ENCODE results near the gene WDTC1. TPM values are rescaled to one million over a fixed set of nuclear protein-coding genes. Genes with fewer than 3 reads are reported as not detected.

WDTC1 gene
- total RNA-seq, 2 donors from 2014 or later, result 20.4 to 29.7 TPM

GRCh38 chr1:27327964-27328363 is 93.5 kb downstream of the WDTC1 start:
- H3K27me3 Mint-ChIP-seq, result no peaks in the 10 kb centered on the region
- H3K9me3 Mint-ChIP-seq, result no peaks in the 10 kb centered on the region
- peaks cover 22% of the 10 kb centered on the region for H3K4me1 Mint-ChIP-seq
- no peak for ATAC-seq (replicated peaks)
- peaks cover 77% of the 10 kb centered on the region for H3K36me3 Mint-ChIP-seq (ENCODE audit: low read depth)
- H3K4me3 Mint-ChIP-seq, result no peak overlapping the region
- peak overlapping the region; percentile 7 for H3K27ac Mint-ChIP-seq

- peaks cover 74% of the 10 kb centered on the region for H3K36me3 Mint-ChIP-seq (ENCODE audit: low read depth)
- H3K27me3 Mint-ChIP-seq, result no peaks in the 10 kb centered on the region
- peaks cover 9% of the 10 kb centered on the region for H3K4me1 Mint-ChIP-seq
- no peaks in the 10 kb centered on the region for H3K9me3 Mint-ChIP-seq
- H3K4me3 Mint-ChIP-seq, result no peak overlapping the region
- peak overlapping the region; percentile 56 for H3K27ac Mint-ChIP-seq
- no peak for ATAC-seq (replicated peaks)
Observed at GRCh38 chr1:27330786-27331185, 96.4 kb downstream of the WDTC1 start.

- no peak overlapping the region for H3K4me3 Mint-ChIP-seq
- peaks cover 74% of the 10 kb centered on the region for H3K36me3 Mint-ChIP-seq (ENCODE audit: low read depth)
- peak overlapping the region; percentile 33 for H3K27ac Mint-ChIP-seq
- no peak for ATAC-seq (replicated peaks)
- peaks cover 5% of the 10 kb centered on the region for H3K4me1 Mint-ChIP-seq
- H3K27me3 Mint-ChIP-seq, result no peaks in the 10 kb centered on the region
- H3K9me3 Mint-ChIP-seq, result no peaks in the 10 kb centered on the region
Observed at GRCh38 chr1:27331426-27331825, 97.0 kb downstream of the WDTC1 start.

GRCh38 chr1:27331922-27332321 is 97.5 kb downstream of the WDTC1 start:
- peak overlapping the region; percentile 33 for H3K27ac Mint-ChIP-seq
- peaks cover 5% of the 10 kb centered on the region for H3K4me1 Mint-ChIP-seq
- no peaks in the 10 kb centered on the region for H3K27me3 Mint-ChIP-seq
- H3K4me3 Mint-ChIP-seq, result no peak overlapping the region
- no peak for ATAC-seq (replicated peaks)
- H3K9me3 Mint-ChIP-seq, result no peaks in the 10 kb centered on the region
- peaks cover 74% of the 10 kb centered on the region for H3K36me3 Mint-ChIP-seq (ENCODE audit: low read depth)

GRCh38 chr1:27332536-27333281 is 98.3 kb downstream of the WDTC1 start:
- peaks cover 5% of the 10 kb centered on the region for H3K4me1 Mint-ChIP-seq
- no peaks in the 10 kb centered on the region for H3K9me3 Mint-ChIP-seq
- peak; percentile 84 for ATAC-seq (replicated peaks)
- peaks cover 74% of the 10 kb centered on the region for H3K36me3 Mint-ChIP-seq (ENCODE audit: low read depth)
- H3K27me3 Mint-ChIP-seq, result no peaks in the 10 kb centered on the region
- H3K27ac Mint-ChIP-seq, result peak overlapping the region; percentile 41
- no peak overlapping the region for H3K4me3 Mint-ChIP-seq

- no peaks in the 10 kb centered on the region for H3K9me3 Mint-ChIP-seq
- ATAC-seq (replicated peaks), result no peak
- H3K27ac Mint-ChIP-seq, result no peak overlapping the region
- no peaks in the 10 kb centered on the region for H3K27me3 Mint-ChIP-seq
- H3K4me1 Mint-ChIP-seq, result peaks cover 5% of the 10 kb centered on the region
- H3K36me3 Mint-ChIP-seq (ENCODE audit: low read depth), result peaks cover 64% of the 10 kb centered on the region
- H3K4me3 Mint-ChIP-seq, result no peak overlapping the region
Observed at GRCh38 chr1:27333717-27334279, 99.4 kb downstream of the WDTC1 start.

GRCh38 chr1:27335506-27336422 is 101.3 kb downstream of the WDTC1 start:
- peaks cover 52% of the 10 kb centered on the region for H3K36me3 Mint-ChIP-seq (ENCODE audit: low read depth)
- H3K4me1 Mint-ChIP-seq, result peaks cover 15% of the 10 kb centered on the region
- no peak for ATAC-seq (replicated peaks)
- no peaks in the 10 kb centered on the region for H3K9me3 Mint-ChIP-seq
- no peak overlapping the region for H3K27ac Mint-ChIP-seq
- no peak overlapping the region for H3K4me3 Mint-ChIP-seq
- H3K27me3 Mint-ChIP-seq, result no peaks in the 10 kb centered on the region

- Mint-ChIP-seq H3K27me3 (no peaks in the 10 kb centered on the region), H3K4me3 (no peak overlapping the region), H3K27ac (no peak overlapping the region), H3K36me3 (ENCODE audit: low read depth) (peaks cover 45% of the 10 kb centered on the region), H3K9me3 (no peaks in the 10 kb centered on the region), H3K4me1 (peaks cover 23% of the 10 kb centered on the region)
- ATAC-seq (replicated peaks), result no peak
Observed at GRCh38 chr1:27336756-27337155, 102.3 kb downstream of the WDTC1 start.

- peak overlapping the region; percentile 64 for H3K27ac Mint-ChIP-seq
- H3K4me3 Mint-ChIP-seq, result peak overlapping the region; percentile 90
- H3K9me3 Mint-ChIP-seq, result no peaks in the 10 kb centered on the region
- ATAC-seq (replicated peaks), result no peak
- peaks cover 36% of the 10 kb centered on the region for H3K36me3 Mint-ChIP-seq (ENCODE audit: low read depth)
- H3K27me3 Mint-ChIP-seq, result no peaks in the 10 kb centered on the region
- H3K4me1 Mint-ChIP-seq, result peaks cover 27% of the 10 kb centered on the region
Observed at GRCh38 chr1:27338751-27339150, 104.3 kb downstream of the WDTC1 start.

GRCh38 chr1:27339213-27339612 is 104.8 kb downstream of the WDTC1 start:
- H3K36me3 Mint-ChIP-seq (ENCODE audit: low read depth), result peaks cover 32% of the 10 kb centered on the region
- H3K27me3 Mint-ChIP-seq, result no peaks in the 10 kb centered on the region
- H3K9me3 Mint-ChIP-seq, result no peaks in the 10 kb centered on the region
- ATAC-seq (replicated peaks), result no peak
- peak overlapping the region; percentile 64 for H3K27ac Mint-ChIP-seq
- H3K4me3 Mint-ChIP-seq, result peak overlapping the region; percentile 90
- H3K4me1 Mint-ChIP-seq, result peaks cover 27% of the 10 kb centered on the region

GRCh38 chr1:27341525-27342252 is 107.3 kb downstream of the WDTC1 start, which contains the start of gene SYTL1:
Gene SYTL1, plus strand, starts transcription at chr1:27342022. Its CDS starts 3,313 bp downstream, at chr1:27345335.
- H3K4me1 Mint-ChIP-seq, result peaks cover 34% of the 10 kb centered on the region
- peak within 1 kb of the TSS; percentile 84 for H3K27ac Mint-ChIP-seq
- peak within 1 kb of the TSS; percentile 90 for H3K4me3 Mint-ChIP-seq
- ATAC-seq (replicated peaks), result peak; percentile 57
- no peaks in the 10 kb centered on the region for H3K27me3 Mint-ChIP-seq
- no peaks in the 10 kb centered on the region for H3K9me3 Mint-ChIP-seq
- peaks cover 22% of the 10 kb centered on the region for H3K36me3 Mint-ChIP-seq (ENCODE audit: low read depth)

GRCh38 chr1:27342391-27342777 is 108.0 kb downstream of the WDTC1 start:
- Mint-ChIP-seq H3K27me3 (no peaks in the 10 kb centered on the region), H3K9me3 (no peaks in the 10 kb centered on the region), H3K4me1 (peaks cover 34% of the 10 kb centered on the region), H3K36me3 (ENCODE audit: low read depth) (peaks cover 16% of the 10 kb centered on the region), H3K4me3 (peak overlapping the region; percentile 90), H3K27ac (peak overlapping the region; percentile 84)
- peak; percentile 75 for ATAC-seq (replicated peaks)

GRCh38 chr1:27342778-27343638 is 108.6 kb downstream of the WDTC1 start:
- Mint-ChIP-seq H3K27ac (peak overlapping the region; percentile 84), H3K4me3 (peak overlapping the region; percentile 90), H3K9me3 (no peaks in the 10 kb centered on the region), H3K27me3 (no peaks in the 10 kb centered on the region), H3K36me3 (ENCODE audit: low read depth) (peaks cover 16% of the 10 kb centered on the region), H3K4me1 (peaks cover 37% of the 10 kb centered on the region)
- ATAC-seq (replicated peaks), result peak; percentile 54
